Cortex of kidney (tissue), 1 donor: ENCODE measurements around the gene CASZ1.

Experiments
- DNase-seq: peaks from one replicate; lab custom pipeline; 2025; lab: John Stamatoyannopoulos, UW

The CASZ1 gene

GRCh38 chr1:10753299-10753698 lies 43.1 kb downstream of the CASZ1 start:
- no peak for DNase-seq

GRCh38 chr1:10751561-10752085 lies 44.8 kb downstream of the CASZ1 start:
- no peak for DNase-seq

- no peak for DNase-seq
These were observed 45.3 kb downstream of the CASZ1 start for GRCh38 chr1:10751160-10751559.

GRCh38 chr1:10745886-10746455 lies 50.5 kb downstream of the CASZ1 start:
- DNase-seq: no peak

GRCh38 chr1:10745383-10745782 lies 51.1 kb downstream of the CASZ1 start:
- no peak for DNase-seq

DNA sequence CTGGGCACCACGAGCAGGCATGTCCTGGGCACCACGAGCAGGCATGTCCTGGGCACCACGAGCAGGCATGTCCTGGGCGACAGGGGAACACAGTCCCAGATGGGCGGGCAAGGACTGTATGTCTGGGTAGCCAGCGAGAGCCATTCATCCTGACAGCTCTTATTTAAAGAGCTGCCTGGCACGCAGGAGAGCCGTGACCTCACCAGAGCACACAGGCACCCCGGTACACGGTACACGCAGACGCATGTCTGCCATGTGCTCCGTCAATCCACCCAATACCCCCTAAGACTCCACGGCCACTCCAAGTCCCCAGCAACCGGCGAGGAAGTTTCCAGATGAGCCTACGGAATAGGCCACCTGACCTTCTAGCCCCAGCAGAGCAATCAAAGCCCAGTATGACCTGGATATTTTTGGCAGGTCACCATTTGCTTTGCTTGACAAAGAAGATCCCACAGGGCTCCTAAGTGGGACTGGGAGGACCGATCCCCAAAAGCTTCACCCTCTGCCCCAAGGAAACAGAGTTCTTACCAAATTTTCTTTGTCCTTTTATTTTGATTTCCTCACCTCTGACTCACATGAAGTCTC lies 51.7 kb downstream of the CASZ1 start:
- no peak for DNase-seq

DNA sequence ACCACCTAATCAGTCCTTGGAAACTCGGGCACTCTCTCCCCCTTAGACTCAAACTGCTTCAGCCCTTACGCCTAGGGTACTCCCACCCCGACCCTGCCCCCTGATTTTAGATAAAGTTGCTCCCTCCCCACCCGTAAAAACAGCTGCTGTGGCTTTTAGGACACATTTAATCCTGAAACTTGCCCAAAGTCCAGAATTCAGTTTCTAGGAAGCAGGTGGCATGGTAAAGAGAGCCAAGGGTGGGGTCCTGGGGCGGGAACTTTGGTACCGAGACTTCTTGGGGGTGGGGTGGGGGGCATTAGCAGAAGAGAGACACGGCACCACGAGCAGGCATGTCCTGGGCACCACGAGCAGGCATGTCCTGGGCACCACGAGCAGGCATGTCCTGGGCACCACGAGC lies 52.4 kb downstream of the CASZ1 start:
- DNase-seq: no peak

DNA sequence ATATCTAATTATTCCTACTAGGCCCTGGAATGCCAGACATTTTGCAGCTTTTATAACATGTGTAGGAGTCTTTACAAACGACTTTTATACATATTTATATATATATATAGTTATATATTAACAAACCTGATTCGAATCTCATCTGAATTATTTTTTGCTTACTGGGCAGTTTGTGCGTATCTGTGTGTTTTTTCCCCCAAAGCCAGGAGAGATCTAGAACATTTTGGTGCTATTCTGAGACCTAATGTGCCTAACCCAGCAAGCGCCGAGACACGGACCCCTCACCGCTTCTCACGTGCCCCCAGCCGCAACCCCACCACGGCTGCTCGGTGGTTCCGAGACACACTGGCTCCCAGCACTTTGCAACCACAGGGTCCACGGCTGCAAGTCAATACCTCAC lies 54.8 kb downstream of the CASZ1 start:
- DNase-seq: no peak

DNA sequence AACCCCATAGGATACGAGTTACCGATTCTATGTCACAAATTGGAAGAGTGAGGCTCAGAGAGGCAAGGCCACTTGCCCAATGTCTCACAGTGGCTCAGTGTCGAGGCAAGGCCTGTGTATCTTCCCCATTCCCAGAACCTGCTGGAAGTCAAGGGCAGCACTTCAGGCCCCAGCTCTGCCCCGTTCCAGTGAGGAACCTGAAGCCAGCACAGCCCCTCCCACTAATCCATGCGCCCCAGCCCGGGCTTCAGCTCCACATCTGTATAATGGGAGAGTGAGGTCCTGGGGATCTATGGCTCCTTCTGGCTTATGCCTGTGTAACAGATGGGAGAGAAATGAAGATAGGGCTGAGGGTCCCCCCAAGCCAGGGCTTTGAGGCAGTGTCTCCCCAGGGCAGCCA lies 56.3 kb downstream of the CASZ1 start:
- DNase-seq: no peak

DNA sequence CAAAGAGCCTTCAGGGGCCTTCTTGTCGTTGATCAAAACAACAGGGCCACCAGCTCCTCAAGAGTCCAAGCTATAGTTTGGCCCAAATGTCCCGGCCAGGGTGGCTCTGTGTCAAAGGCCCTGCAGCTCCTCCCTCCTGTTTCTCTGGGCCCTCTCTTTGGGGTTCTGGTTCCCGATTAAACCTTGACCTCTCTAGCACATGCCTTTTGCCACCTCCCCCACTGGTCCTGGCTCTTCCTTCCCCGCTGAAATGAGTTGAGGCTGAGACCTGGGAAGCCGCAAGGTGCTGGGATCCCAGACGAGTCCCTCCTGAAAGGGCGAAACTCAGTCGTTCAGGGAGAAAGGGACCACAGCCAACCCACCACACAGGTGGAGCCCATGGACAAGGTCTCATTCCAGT lies 56.9 kb downstream of the CASZ1 start:
- DNase-seq: no peak

GRCh38 chr1:10738061-10739058 lies 58.1 kb downstream of the CASZ1 start:
- no peak for DNase-seq

DNA sequence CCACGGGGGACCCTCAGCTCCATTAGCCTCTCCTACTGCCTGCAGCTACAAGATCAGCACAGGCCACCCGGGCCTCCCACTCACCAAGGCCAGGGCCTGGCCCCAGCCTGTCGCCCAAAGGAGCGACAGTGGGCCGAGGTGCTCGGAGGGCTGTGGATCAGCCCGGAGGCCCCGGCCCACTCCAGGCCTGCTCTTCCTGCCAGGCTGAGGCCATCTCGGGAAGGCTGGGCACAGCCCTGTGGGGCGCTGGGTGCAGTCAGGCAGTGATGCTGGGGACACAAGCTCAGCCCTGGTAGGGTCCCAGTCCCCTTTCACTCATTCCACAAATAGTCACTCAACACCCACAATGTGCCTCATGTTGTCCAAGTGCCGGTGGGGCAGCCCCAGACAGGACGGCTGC lies 58.8 kb downstream of the CASZ1 start:
- no peak for DNase-seq

DNA sequence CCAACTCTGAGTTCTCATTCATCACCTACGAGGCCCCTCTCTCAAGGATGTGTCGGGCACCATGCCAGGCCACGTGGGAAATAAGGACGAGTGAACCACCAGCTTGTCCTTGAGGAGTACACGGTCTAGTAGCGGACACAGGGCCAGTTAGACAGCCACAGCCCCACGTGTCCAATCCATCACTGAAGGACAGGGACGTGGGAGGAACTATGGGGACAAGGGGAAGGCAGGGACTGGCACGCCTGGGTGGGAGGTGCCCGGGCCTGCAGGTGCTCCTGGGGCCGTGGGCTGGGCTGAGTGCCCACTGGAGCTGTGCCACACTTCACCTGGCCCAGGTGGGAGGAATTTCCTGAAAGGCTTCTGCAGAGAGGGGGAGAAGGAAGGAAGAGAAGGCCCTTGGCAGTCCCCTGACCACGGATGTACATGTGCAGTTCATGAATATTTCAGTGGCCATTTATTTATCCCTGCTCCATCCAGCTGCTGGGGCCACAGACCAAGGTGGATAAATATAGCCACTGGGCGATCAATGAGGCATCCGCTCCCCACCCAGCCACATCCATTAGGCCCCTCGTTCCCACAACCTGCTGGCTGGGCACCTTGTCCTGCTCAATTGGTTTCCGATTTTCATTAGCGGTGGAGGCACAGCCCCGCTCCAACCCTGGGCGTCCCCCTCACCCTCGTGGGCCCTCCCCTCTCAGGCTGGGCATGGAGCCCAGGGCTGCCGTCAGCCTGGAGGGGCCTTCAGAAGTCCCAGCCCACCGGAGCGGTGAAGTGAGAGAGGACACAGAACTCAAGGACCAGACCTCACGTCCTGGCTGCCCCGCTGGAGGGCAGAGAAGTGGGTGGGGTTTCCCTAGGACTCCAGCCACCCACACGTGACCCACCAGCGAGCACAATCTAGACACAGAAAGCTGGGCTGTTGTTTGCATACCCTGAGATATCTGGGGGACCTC lies 59.5 kb downstream of the CASZ1 start:
- no peak for DNase-seq

DNA sequence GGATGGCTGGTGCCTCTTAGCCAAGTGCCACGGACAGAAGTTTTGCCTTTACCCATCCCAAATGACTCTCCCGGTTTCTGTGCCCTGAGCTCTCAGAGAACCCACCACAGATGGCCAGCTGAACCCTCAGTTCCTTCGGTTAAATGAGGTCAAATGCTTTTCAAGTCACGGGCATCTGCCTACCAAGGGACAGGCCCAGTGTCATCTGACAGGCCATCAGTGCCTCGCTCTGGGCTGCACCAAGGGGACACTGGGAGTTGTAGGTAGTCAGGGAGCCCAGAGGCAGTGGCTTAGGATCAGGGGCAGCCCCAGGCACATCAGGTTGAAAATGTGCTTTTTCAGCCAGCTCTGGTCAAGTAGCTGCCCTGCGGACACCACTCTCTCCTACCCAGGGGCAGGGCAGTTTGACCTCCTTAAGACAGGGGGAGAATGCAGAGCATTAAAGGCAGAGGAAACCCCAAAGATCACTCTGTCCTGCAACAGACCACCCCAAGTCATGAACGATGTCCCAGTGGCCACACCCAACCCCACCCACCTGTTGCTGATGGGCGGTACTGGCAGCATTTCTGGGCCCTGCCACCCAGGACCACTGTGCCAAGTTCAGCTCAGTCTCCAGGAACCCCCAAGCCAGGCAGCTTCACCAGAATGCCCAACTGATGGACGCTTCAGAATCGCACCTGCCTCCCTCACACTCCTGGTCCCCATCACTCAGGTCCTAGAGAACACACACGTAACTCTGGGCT lies 60.7 kb downstream of the CASZ1 start:
- no peak for DNase-seq

DNA sequence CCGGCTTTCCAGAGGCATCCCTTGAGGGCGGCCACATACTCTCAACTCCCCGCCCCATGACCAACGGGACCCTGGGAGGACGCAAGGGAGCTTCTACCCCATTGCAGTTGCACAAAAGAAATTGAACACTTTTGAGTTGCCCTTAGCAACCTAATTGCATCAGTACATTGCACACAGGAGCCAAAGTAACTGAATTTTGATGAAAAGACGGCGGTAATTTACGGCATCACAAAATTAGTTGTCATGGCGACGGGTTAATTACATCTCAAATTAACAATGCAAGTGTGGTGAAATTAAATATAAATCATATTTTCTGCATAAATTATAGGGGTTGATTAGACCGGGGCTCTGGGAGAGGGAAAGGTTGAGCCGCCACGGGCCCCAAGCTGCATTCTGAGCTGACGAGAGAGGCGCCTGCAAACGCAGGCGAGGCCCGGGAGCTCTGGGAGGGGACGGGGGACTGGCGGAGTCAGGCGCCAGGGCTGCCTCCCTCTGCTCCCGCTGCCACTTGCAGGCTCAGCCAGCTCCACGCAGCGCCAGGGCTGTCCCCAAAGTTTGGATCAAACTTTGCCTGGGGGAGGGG lies 61.4 kb downstream of the CASZ1 start:
- no peak for DNase-seq

DNA sequence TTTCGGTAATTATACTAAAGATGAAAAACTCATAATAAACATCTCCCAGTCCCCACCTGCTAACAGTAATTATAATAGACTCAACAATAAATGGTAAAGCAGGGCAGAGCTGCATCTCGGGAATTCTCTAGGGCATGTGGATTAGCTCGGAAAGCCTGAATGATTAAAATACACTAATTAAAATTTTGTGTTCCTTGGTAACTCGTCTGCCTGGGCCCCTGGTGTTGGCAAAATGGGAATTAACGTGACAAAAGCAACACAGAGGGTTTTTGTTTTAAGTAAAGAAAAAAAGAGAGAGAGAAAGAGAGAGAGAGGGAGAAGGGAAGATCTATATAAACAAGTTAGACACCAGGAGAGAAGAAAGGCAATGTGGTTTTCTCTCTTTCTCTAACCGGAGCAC lies 62.1 kb downstream of the CASZ1 start:
- no peak for DNase-seq

GRCh38 chr1:10733474-10734366 lies 62.7 kb downstream of the CASZ1 start:
- no peak for DNase-seq

DNA sequence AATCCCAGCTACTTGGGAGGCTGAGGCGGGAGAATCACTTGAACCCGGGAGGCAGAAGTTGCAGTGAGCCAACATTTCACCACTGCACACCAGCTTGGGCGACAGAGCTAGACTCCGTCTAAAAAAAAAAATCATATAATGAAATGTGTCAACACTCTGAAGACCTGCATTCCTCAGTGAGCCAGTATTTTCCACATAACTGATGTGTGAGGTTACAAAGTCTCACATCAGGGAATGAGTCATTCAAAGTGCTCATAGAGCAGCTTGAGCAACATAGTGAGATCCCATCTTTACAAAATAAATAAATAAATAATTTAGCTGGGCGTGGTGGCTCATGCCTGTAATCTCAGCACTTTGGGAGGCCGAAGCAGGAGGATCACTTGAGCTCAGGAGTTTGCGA lies 65.5 kb downstream of the CASZ1 start:
- no peak for DNase-seq

DNA sequence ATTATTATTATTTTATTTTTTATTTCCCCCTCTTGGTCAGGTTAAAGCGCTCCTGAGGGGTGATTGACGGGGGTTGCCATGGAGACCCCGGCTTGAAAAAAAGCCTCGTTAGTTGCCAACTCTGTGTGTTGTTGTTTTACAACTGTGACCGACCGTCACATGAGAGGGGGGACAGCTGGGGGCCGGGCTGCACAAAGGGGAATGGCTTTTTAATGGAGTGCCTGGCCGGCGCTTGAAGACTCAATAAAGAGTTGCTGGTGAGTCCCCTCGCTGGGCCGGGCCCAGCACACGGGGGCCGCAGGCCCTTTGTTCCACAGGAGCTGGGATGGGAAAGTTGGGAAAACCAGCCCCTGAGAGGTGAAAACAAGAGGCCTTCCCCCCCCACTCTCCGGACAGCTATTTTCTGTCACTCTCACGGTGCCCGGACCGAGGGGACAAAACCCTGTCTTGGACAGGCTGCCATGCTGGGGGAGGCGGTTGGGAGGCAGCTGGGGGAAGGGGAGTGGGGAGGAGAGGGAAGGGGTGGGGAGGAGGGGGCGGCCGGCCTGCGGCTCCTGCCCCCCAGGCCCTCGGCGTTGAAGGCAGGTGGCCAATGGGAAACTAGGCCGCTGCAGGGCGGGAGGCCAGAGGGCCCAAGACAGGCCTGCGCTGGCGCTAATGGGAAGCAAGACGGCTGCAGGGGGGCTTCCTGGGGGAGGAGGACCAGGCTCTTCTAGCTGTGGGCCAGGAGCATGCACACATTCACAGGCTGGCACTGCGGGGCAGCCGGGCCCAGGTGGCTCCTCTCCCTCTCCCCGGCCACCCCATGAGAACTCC lies 67.6 kb downstream of the CASZ1 start:
- no peak for DNase-seq
